ENCODE measurements around the gene KDM4D. TPM values are rescaled to one million over a fixed set of nuclear protein-coding genes. Genes with fewer than 3 reads are reported as not detected.

KDM4D gene
- total RNA-seq, 1 donor from 2014 or later, result 4.8 TPM

DNA sequence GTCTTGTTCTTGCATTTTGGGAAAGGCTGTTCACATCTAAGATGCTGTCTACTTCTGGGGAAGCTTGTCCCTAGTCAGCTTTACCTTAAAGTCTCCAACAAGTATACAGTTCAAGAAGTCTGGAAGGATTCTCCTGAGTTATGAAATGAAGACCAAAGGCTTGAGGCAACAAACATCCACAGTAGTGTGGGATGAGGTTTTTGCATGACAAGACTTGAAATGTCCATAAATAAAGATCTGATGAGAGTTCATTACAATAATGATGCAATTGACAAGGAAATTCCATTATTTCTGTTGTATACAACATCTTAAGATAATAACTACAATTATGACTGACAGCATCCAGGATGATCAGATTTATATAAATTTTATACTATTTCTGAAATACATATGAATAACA is 30.2 kb downstream of the KDM4D start:
- Mint-ChIP-seq H3K27ac (no peak overlapping the region), H3K9me3 (peaks cover 2% of the 10 kb centered on the region), H3K4me3 (no peak overlapping the region)

DNA sequence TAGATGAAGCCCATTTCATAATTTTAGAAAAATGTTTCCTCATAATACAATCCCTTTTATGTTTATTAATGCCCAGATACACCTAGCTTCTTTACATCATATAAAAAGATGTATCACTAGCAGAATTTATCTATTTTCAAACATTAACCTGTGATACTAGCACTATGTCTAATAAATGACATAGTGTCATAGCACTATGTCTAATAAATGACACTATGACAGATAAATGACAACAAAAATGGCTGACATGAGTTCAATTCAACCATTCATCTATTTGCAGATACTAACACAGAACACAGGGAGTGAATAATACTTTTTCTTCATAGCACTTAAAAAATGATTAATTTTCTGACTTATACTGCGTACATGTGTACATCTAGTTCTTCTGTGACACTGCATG is 32.1 kb downstream of the KDM4D start:
- no peak overlapping the region for H3K27ac Mint-ChIP-seq
- no peaks in the 10 kb centered on the region for H3K27me3 Mint-ChIP-seq (ENCODE audit: insufficient read depth, low read depth)
- Histone ChIP-seq H3K4me1 (no peaks in the 10 kb centered on the region), H3K27me3 (peaks cover 14% of the 10 kb centered on the region), H3K27ac (no peak overlapping the region), H3K9me3 (ENCODE audit: low read depth) (no peaks in the 10 kb centered on the region), H4K20me1 (ENCODE audit: low read depth) (no peaks in the 10 kb centered on the region), H2AFZ (replicated peaks) (no peak overlapping the region), H3K36me3 (no peaks in the 10 kb centered on the region), H3K4me3 (no peak overlapping the region), H3K4me2 (no peak overlapping the region), H3K9ac (no peak overlapping the region), H3K79me2 (ENCODE audit: low read depth) (no peaks in the 10 kb centered on the region), H3F3A (ENCODE audit: low read depth) (no peaks in the 10 kb centered on the region)
- TF ChIP-seq EZH2phosphoT487 (IDR thresholded peaks at IDR 0.05), result no peak
- no peak for TF ChIP-seq EZH2 (IDR thresholded peaks at IDR 0.05)
- TF ChIP-seq, protein P1, sequence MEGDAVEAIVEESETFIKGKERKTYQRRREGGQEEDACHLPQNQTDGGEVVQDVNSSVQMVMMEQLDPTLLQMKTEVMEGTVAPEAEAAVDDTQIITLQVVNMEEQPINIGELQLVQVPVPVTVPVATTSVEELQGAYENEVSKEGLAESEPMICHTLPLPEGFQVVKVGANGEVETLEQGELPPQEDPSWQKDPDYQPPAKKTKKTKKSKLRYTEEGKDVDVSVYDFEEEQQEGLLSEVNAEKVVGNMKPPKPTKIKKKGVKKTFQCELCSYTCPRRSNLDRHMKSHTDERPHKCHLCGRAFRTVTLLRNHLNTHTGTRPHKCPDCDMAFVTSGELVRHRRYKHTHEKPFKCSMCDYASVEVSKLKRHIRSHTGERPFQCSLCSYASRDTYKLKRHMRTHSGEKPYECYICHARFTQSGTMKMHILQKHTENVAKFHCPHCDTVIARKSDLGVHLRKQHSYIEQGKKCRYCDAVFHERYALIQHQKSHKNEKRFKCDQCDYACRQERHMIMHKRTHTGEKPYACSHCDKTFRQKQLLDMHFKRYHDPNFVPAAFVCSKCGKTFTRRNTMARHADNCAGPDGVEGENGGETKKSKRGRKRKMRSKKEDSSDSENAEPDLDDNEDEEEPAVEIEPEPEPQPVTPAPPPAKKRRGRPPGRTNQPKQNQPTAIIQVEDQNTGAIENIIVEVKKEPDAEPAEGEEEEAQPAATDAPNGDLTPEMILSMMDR (IDR thresholded peaks at IDR 0.05), result no peak
- no peaks in the 10 kb centered on the region for H3K4me1 Mint-ChIP-seq
- DNase-seq (ENCODE audit: low spot score), result no peak
- no peak overlapping the region for H3K4me3 Mint-ChIP-seq
- H3K9me3 Mint-ChIP-seq, result peaks cover 2% of the 10 kb centered on the region
- H3K36me3 Mint-ChIP-seq, result no peaks in the 10 kb centered on the region

More for the DNA sequence above, 30.2 kb downstream of the KDM4D start:
- Histone ChIP-seq H3K27ac (no peak overlapping the region), H4K20me1 (ENCODE audit: low read depth) (no peaks in the 10 kb centered on the region), H3K36me3 (no peaks in the 10 kb centered on the region), H3K27me3 (no peaks in the 10 kb centered on the region), H3K9me3 (ENCODE audit: low read depth) (no peaks in the 10 kb centered on the region), H3K4me1 (no peaks in the 10 kb centered on the region), H3K4me3 (no peak overlapping the region), H3K4me2 (no peak overlapping the region), H3K9ac (no peak overlapping the region), H3K79me2 (ENCODE audit: low read depth) (no peaks in the 10 kb centered on the region), H3F3A (ENCODE audit: low read depth) (no peaks in the 10 kb centered on the region), H2AFZ (replicated peaks) (no peak overlapping the region)
- DNase-seq (ENCODE audit: low spot score), result no peak
- TF ChIP-seq, protein P1 (IDR thresholded peaks at IDR 0.05), result no peak
- no peak for TF ChIP-seq EZH2 (IDR thresholded peaks at IDR 0.05)
- Mint-ChIP-seq H3K4me1 (no peaks in the 10 kb centered on the region), H3K27me3 (ENCODE audit: insufficient read depth, low read depth) (no peaks in the 10 kb centered on the region), H3K36me3 (peaks cover 6% of the 10 kb centered on the region)

DNA sequence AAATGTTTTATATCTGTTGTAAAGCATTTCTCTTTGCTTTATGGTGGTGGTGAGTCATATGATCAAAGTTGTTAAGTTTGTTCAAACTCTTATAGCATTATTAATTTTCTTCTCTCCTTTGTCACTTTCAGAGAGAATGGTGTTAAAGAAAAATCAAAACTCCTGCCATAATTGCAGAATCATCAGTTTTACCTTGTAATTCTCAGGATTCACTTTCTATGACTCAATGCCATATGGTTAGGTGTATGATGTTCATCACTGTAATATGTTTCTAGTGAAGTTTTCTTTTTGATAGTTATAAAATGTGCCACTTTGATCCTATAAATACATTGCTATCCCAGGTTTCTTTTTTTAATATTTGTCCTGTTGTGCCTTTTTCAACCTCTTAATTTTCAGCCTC is 37.9 kb downstream of the KDM4D start:
- H3K9ac ChIP-seq, result no peak overlapping the region
- no peak overlapping the region for H3K4me2 ChIP-seq
- H3K79me2 ChIP-seq (ENCODE audit: low read depth), result no peaks in the 10 kb centered on the region
- H3K4me1 ChIP-seq, result no peaks in the 10 kb centered on the region
- no peaks in the 10 kb centered on the region for H3F3A ChIP-seq (ENCODE audit: low read depth)
- H3K4me1 Mint-ChIP-seq, result no peaks in the 10 kb centered on the region
- no peak for DNase-seq (ENCODE audit: low spot score)
- TF ChIP-seq, protein P1 (IDR thresholded peaks at IDR 0.05), result no peak
- TF ChIP-seq EZH2 (IDR thresholded peaks at IDR 0.05) (no peak), EZH2phosphoT487 (IDR thresholded peaks at IDR 0.05) (no peak)
- H3K27me3 Mint-ChIP-seq (ENCODE audit: insufficient read depth, low read depth), result no peaks in the 10 kb centered on the region
- no peaks in the 10 kb centered on the region for H3K9me3 ChIP-seq (ENCODE audit: low read depth)
- no peaks in the 10 kb centered on the region for H4K20me1 ChIP-seq (ENCODE audit: low read depth)
- peaks cover 16% of the 10 kb centered on the region for H3K27me3 ChIP-seq
- no peaks in the 10 kb centered on the region for H3K36me3 ChIP-seq
- no peaks in the 10 kb centered on the region for H3K36me3 Mint-ChIP-seq
- no peak overlapping the region for H3K27ac ChIP-seq
- peaks cover 2% of the 10 kb centered on the region for H3K9me3 Mint-ChIP-seq
- no peak overlapping the region for H3K27ac Mint-ChIP-seq
- H2AFZ ChIP-seq (replicated peaks), result no peak overlapping the region
- H3K4me3 ChIP-seq, result no peak overlapping the region
- no peak overlapping the region for H3K4me3 Mint-ChIP-seq
